DOHH2 (cell line): ENCODE measurements around the gene PALB2.

Source experiments
- EZH2phosphoT487 ChIP-seq: fragments of 200-600 bp; sonication (generic); IDR thresholded peaks from 2 replicates; pipeline ENCODE4 v1.6.1; 2017; ENCODE audit warnings: borderline replicate concordance, mild to moderate bottlenecking, antibody characterized with exemption, low read length, moderate library complexity, mixed read lengths
- TF ChIP-seq, protein P1 (sequence below): fragments of 200-600 bp; sonication (generic); IDR thresholded peaks from one replicate; pipeline ENCODE4 v1.5.1; 2014; ENCODE audit warnings: antibody characterized with exemption, mild to moderate bottlenecking, low read depth, low read length; ENCODE audit not compliant: poor library complexity, severe bottlenecking

DNA sequence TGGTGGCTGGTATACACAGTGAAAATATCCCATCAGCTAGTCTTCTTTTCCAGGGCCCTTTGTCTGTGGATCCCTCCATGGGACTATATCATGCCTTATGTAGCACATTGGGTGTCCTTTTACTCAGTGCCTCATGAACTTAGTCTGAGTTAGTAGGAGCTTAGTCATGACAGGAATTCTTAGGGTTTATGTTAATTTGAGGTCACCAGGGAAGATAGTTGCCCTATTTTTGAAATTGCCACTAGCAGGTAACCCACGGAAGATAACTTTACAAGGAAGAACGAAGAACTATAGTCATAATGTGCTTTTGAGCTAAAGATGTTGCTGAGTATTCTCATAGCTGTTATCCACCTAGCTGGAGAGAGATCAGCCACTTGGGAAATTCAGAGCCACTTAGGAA lies 22.8 kb upstream of the PALB2 start:
- TF ChIP-seq, protein P1, sequence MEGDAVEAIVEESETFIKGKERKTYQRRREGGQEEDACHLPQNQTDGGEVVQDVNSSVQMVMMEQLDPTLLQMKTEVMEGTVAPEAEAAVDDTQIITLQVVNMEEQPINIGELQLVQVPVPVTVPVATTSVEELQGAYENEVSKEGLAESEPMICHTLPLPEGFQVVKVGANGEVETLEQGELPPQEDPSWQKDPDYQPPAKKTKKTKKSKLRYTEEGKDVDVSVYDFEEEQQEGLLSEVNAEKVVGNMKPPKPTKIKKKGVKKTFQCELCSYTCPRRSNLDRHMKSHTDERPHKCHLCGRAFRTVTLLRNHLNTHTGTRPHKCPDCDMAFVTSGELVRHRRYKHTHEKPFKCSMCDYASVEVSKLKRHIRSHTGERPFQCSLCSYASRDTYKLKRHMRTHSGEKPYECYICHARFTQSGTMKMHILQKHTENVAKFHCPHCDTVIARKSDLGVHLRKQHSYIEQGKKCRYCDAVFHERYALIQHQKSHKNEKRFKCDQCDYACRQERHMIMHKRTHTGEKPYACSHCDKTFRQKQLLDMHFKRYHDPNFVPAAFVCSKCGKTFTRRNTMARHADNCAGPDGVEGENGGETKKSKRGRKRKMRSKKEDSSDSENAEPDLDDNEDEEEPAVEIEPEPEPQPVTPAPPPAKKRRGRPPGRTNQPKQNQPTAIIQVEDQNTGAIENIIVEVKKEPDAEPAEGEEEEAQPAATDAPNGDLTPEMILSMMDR, result no peak
- no peak for TF ChIP-seq EZH2phosphoT487
